H1 (cell line): ENCODE measurements around the gene CAPZA2. TPM values are rescaled to one million over a fixed set of nuclear protein-coding genes. Genes with fewer than 3 reads are reported as not detected.

Source experiments
- CTCF ChIA-PET: fragments of 300-600 bp; sonication (Branson Sonifier 250); formaldehyde crosslinking; loops from one replicate; lab custom pipeline; 2021; ENCODE audit not compliant: partially characterized antibody; lab: Charles Lee
- POLR2A ChIA-PET: fragments of 300-600 bp; sonication (Branson Sonifier 250); formaldehyde crosslinking; loops from one replicate; lab custom pipeline; 2021; ENCODE audit warnings: inconsistent platforms; ENCODE audit not compliant: partially characterized antibody; lab: Charles Lee
- DNase-seq, 2 experiments: peaks; one replicate each; pipeline versions ENCODE4 v3.0.0 to v3.0.0-alpha.2; 2010 to 2022; ENCODE audit warnings: low spot score in 2 of 2, low read depth in 1 of 2, mixed read lengths in 1 of 2
- FAIRE-seq: peaks from 2 replicates; lab custom pipeline; 2011; peaks lifted over from hg19 to GRCh38; lab: Jason Lieb, UNC
- H2AFZ ChIP-seq: 2 replicates; pipeline ENCODE4 v1.8.1; 2012; ENCODE audit warnings: low read length, inconsistent platforms
- H2AK5ac ChIP-seq: 2 replicates; pipeline ENCODE4 v1.6.1; 2013; ENCODE audit warnings: low read depth, low read length
- H2BK120ac ChIP-seq: replicated peaks from 2 replicates; pipeline ENCODE3; 2013; ENCODE audit warnings: low read depth, low read length, inconsistent platforms
- H2BK12ac ChIP-seq: 2 replicates; pipeline ENCODE4 v1.6.1; 2013; ENCODE audit warnings: low read depth, low read length
- H2BK15ac ChIP-seq: 2 replicates; pipeline ENCODE4 v1.6.1; 2013; ENCODE audit warnings: low read length
- H2BK20ac ChIP-seq: 2 replicates; pipeline ENCODE4 v1.6.1; 2013; ENCODE audit warnings: low read length
- H2BK5ac ChIP-seq: 2 replicates; pipeline ENCODE4 v1.6.1; 2013; ENCODE audit warnings: low read depth, low read length
- H3K14ac ChIP-seq: 2 replicates; pipeline ENCODE4 v1.6.1; 2013; ENCODE audit warnings: inconsistent platforms; ENCODE audit not compliant: insufficient read length
- H3K18ac ChIP-seq: 2 replicates; pipeline ENCODE4 v1.6.1; 2013; ENCODE audit warnings: low read length; ENCODE audit errors: extremely low read depth
- H3K23ac ChIP-seq: 2 replicates; pipeline ENCODE4 v1.6.1; 2013; ENCODE audit warnings: inconsistent platforms; ENCODE audit not compliant: insufficient read length
- H3K23me2 ChIP-seq: 2 replicates; pipeline ENCODE4 v1.6.1; 2013; ENCODE audit warnings: low read depth, low read length
- H3K27ac ChIP-seq: 2 replicates; pipeline ENCODE4 v1.6.1; 2011; ENCODE audit warnings: low read depth, low read length, inconsistent platforms
- H3K27me3 ChIP-seq, 4 experiments: replicated peaks in 1 of 4; 1 replicate in 1 of 4; 2 replicates in 3 of 4; pipeline versions ENCODE4 v1.6.1 to v1.8.1; 2011 to 2013; ENCODE audit warnings: low read length in 3 of 4, mild to moderate bottlenecking in 3 of 4, inconsistent platforms in 2 of 4, mixed read lengths in 2 of 4, moderate library complexity in 1 of 4; ENCODE audit not compliant: control insufficient read depth in 3 of 4, insufficient read depth in 3 of 4; ENCODE audit errors: extremely low read depth in 1 of 4
- H3K36me3 ChIP-seq, 4 experiments: 2 replicates each; pipeline versions ENCODE4 v1.6.1 to v1.8.1; 2011 to 2013; ENCODE audit warnings: mild to moderate bottlenecking in 4 of 4, low read length in 3 of 4, moderate library complexity in 2 of 4, control low read depth in 1 of 4, inconsistent platforms in 1 of 4; ENCODE audit not compliant: insufficient read depth in 4 of 4, control insufficient read depth in 2 of 4
- H3K4ac ChIP-seq: replicated peaks from 2 replicates; pipeline ENCODE3; 2013; ENCODE audit warnings: low read length, low read depth, mixed read lengths, inconsistent platforms; ENCODE audit not compliant: insufficient read length
- H3K4me1 ChIP-seq, 4 experiments: replicated peaks in 1 of 4; 1 replicate in 1 of 4; 2 replicates in 3 of 4; pipeline versions ENCODE4 v1.6.1 to v1.8.1; 2011 to 2013; ENCODE audit warnings: low read length in 3 of 4, inconsistent platforms in 2 of 4, mixed read lengths in 1 of 4; ENCODE audit not compliant: insufficient read depth in 4 of 4, control insufficient read depth in 3 of 4
- H3K4me2 ChIP-seq, 2 experiments: 2 replicates each; pipeline versions ENCODE4 v1.6.1 to v1.8.1; 2011 to 2013; ENCODE audit warnings: low read depth in 2 of 2, low read length in 2 of 2, control low read depth in 1 of 2, inconsistent platforms in 1 of 2, mild to moderate bottlenecking in 1 of 2; ENCODE audit not compliant: insufficient read depth in 1 of 2
- H3K4me3 ChIP-seq, 4 experiments: fragments of 200-600, 300-600 bp in 1 of 4; sonication (generic), shearing (Covaris generic), sonication (Bioruptor Twin) in 1 of 4; 2 replicates each; pipeline versions ENCODE4 v1.5.1 to v1.8.1; 2011 to 2016; ENCODE audit warnings: low read length in 4 of 4, low read depth in 3 of 4, control low read depth in 2 of 4, inconsistent platforms in 2 of 4, mild to moderate bottlenecking in 2 of 4, mixed read lengths in 1 of 4, moderate library complexity in 1 of 4; ENCODE audit not compliant: insufficient read depth in 2 of 4; ENCODE audit errors: extremely low read depth in 1 of 4
- H3K56ac ChIP-seq: replicated peaks from 2 replicates; pipeline ENCODE3; 2013; ENCODE audit warnings: low read depth, mild to moderate bottlenecking, mixed read lengths, low read length, inconsistent platforms; ENCODE audit not compliant: insufficient read length
- H3K79me1 ChIP-seq: 2 replicates; pipeline ENCODE4 v1.6.1; 2013; ENCODE audit warnings: low read depth, low read length, control low read depth
- H3K79me2 ChIP-seq, 2 experiments: 2 replicates each; pipeline versions ENCODE4 v1.6.1 to v1.8.1; 2012 to 2013; ENCODE audit warnings: low read length in 2 of 2, mild to moderate bottlenecking in 2 of 2, inconsistent platforms in 1 of 2; ENCODE audit not compliant: insufficient read depth in 2 of 2, control insufficient read depth in 1 of 2
- H3K9ac ChIP-seq, 4 experiments: replicated peaks in 1 of 4; 1 replicate in 1 of 4; 2 replicates in 3 of 4; pipeline versions ENCODE4 v1.6.1 to v1.8.1; 2011 to 2013; ENCODE audit warnings: low read depth in 3 of 4, low read length in 3 of 4, control low read depth in 2 of 4, mild to moderate bottlenecking in 2 of 4, moderate library complexity in 2 of 4, inconsistent platforms in 1 of 4; ENCODE audit errors: extremely low read depth in 1 of 4
- H3K9me3 ChIP-seq, 2 experiments: 2 replicates each; pipeline versions ENCODE4 v1.6.1 to v1.8.1; 2012 to 2013; ENCODE audit warnings: mild to moderate bottlenecking in 2 of 2, moderate library complexity in 2 of 2, control low read depth in 1 of 2, inconsistent platforms in 1 of 2, low read depth in 1 of 2, low read length in 1 of 2, mixed read lengths in 1 of 2; ENCODE audit not compliant: insufficient read depth in 2 of 2
- H4K20me1 ChIP-seq, 2 experiments: replicated peaks in 1 of 2; 2 replicates each; pipeline versions ENCODE3 to v1.8.1; 2011 to 2013; ENCODE audit warnings: inconsistent platforms in 2 of 2, low read length in 2 of 2, mild to moderate bottlenecking in 1 of 2; ENCODE audit not compliant: insufficient read depth in 2 of 2, control insufficient read depth in 1 of 2
- H4K5ac ChIP-seq: 2 replicates; pipeline ENCODE4 v1.6.1; 2013; ENCODE audit warnings: low read length, low read depth, mixed read lengths, inconsistent platforms; ENCODE audit not compliant: insufficient read length
- H4K8ac ChIP-seq: 2 replicates; pipeline ENCODE4 v1.8.0; 2013; ENCODE audit warnings: mild to moderate bottlenecking, moderate library complexity, low read length, inconsistent platforms; ENCODE audit not compliant: insufficient read depth; ENCODE audit errors: extremely low read depth
- H4K91ac ChIP-seq: replicated peaks from 2 replicates; pipeline ENCODE3; 2013; ENCODE audit warnings: low read length, mixed read lengths, inconsistent platforms; ENCODE audit not compliant: insufficient read length
- ASH2L ChIP-seq: fragments of 200-600, 300-600 bp; sonication (generic); IDR thresholded peaks from one replicate; pipeline ENCODE4 v1.7.1; 2017; ENCODE audit warnings: low read length
- CHD1 ChIP-seq: IDR thresholded peaks from 2 replicates; pipeline ENCODE4 v1.6.1; 2012; ENCODE audit warnings: low read depth, low read length, improper control_type of control experiment
- CTBP2 ChIP-seq: IDR thresholded peaks from 2 replicates; pipeline ENCODE4 v1.7.0; 2011; ENCODE audit warnings: borderline replicate concordance, mild to moderate bottlenecking, moderate library complexity, mixed read lengths, low read length; ENCODE audit not compliant: insufficient read depth, insufficient read length
- MAFK ChIP-seq: IDR thresholded peaks from 2 replicates; pipeline ENCODE4 v1.6.1; 2012; ENCODE audit warnings: low read depth, mild to moderate bottlenecking, improper control_type of control experiment, low read length
- POLR2AphosphoS5 ChIP-seq: IDR thresholded peaks from 2 replicates; pipeline ENCODE4 v1.6.1; 2011; ENCODE audit warnings: low read depth, low read length
- RBBP5 ChIP-seq: IDR thresholded peaks from 2 replicates; pipeline ENCODE4 v1.7.1; 2012; ENCODE audit warnings: low read depth, mild to moderate bottlenecking, inconsistent platforms, low read length, moderate library complexity, borderline replicate concordance
- SIX5 ChIP-seq: IDR thresholded peaks from 2 replicates; pipeline ENCODE4 v1.6.1; 2011; ENCODE audit warnings: mild to moderate bottlenecking, low read depth, low read length
- SUZ12 ChIP-seq: fragments of 200-600 bp; sonication (generic); IDR thresholded peaks from 2 replicates; pipeline ENCODE4 v1.6.1; 2012; ENCODE audit warnings: mild to moderate bottlenecking, inconsistent platforms, low read length, moderate library complexity, mixed read lengths
- YY1 ChIP-seq: IDR thresholded peaks from 2 replicates; pipeline ENCODE4 v1.6.1; 2011; ENCODE audit warnings: low read depth, mild to moderate bottlenecking, low read length
- ZNF274 ChIP-seq: IDR thresholded peaks from 2 replicates; pipeline ENCODE4 v1.7.0; 2012; ENCODE audit warnings: low read length, borderline replicate concordance; ENCODE audit errors: extremely low read depth
- WGBS, 2 experiments: shearing (Covaris generic) in 1 of 2; methylation state at CpG; one replicate each; pipeline versions ENCODE4 v1.1.6 to v1.1.7; 2013 to 2015; ENCODE audit warnings: low lambda C conversion rate in 2 of 2, mixed read lengths in 2 of 2, inconsistent platforms in 1 of 2, low coverage in 1 of 2, missing lambda C conversion rate in 1 of 2; ENCODE audit not compliant: insufficient replicate concordance in 2 of 2, insufficient coverage in 1 of 2, insufficient read length in 1 of 2; ENCODE audit errors: extremely low coverage in 1 of 2, missing lambda C conversion rate in 1 of 2; 5-methylcytosine and 5-hydroxymethylcytosine counted together
- polyA plus RNA-seq, 7 experiments: library from polyadenylated mRNA; depleted of rRNA in 3 of 7; stranded (reverse) in 5 of 7; unstranded in 2 of 7; fragments of >200 nt in 5 of 7; fragments of 200-250 nt in 2 of 7; gene quantifications; 1 replicate in 5 of 7; 2 replicates in 1 of 7; 4 replicates in 1 of 7; pipeline versions ENCODE4 v1.2.1 to v1.2.3, GENCODE V29; 2011 to 2013; ENCODE audit warnings: missing spikeins in 2 of 7, mixed read lengths in 2 of 7
- total RNA-seq: library from RNA; stranded (reverse); fragmentation: NEBNext Ultra II Directional; extraction: Animal tissue kit (Norgen Biotek cat#: 25700); gene quantifications from 2 replicates; pipeline ENCODE4 v1.2.1, GENCODE V29; 2021
- TF ChIP-seq, protein P1 (sequence below): IDR thresholded peaks from 2 replicates; pipeline ENCODE4 v1.6.1; 2012; ENCODE audit warnings: inconsistent platforms

The CAPZA2 gene
- total and polyA plus RNA-seq, 2 of the 8 experiments (the other 6 are each of a cell fraction or from before 2014, with no cell fraction given): 33.2 to 145 TPM

- CTCF ChIA-PET: no interaction called here
- Histone ChIP-seq H2BK20ac (no peak overlapping the region), H3K9me3 (no peaks in the 10 kb centered on the region), H3K18ac (0 out of 2 replicates have a peak overlapping the region, but pooled peaks have one; percentile 51), H3K4me2 (peak overlapping the region; percentile 82 to 83), H2BK120ac (no peak overlapping the region), H4K8ac (peak overlapping the region; percentile 83; the same call in 1 of the 2 replicates), H4K20me1 (peaks cover 2 to 4% of the 10 kb centered on the region in 2 experiments), H2AFZ (0 out of 2 replicates have a peak overlapping the region, but pooled peaks have one; percentile 2), H3K23ac (no peak overlapping the region), H2BK15ac (no peak overlapping the region), H3K4me1 (peaks cover 0 to 3% (median 1%) of the 10 kb centered on the region in 4 experiments; a peak in 4 of 7 replicates), H3K4me3 (peak overlapping the region; percentile 71 to 84 (median 80)), H2BK5ac (0 out of 2 replicates have a peak overlapping the region, but pooled peaks have one; percentile 91), H3K14ac (no peak overlapping the region), H3K79me2 (peaks cover 27 to 52% of the 10 kb centered on the region in 2 experiments), H3K23me2 (no peaks in the 10 kb centered on the region), H3K9ac (peak overlapping the region in 3 of 4 experiments; percentile 64 to 94 (median 90); a peak in 6 of 7 replicates), H2AK5ac (no peak overlapping the region), H3K36me3 (no peaks in the 10 kb centered on the region), H3K79me1 (no peaks in the 10 kb centered on the region; the same call in 1 of the 2 replicates), H3K56ac (peak overlapping the region; percentile 62), H3K27ac (peak overlapping the region; percentile 60), H3K4ac (no peak overlapping the region), H2BK12ac (no peak overlapping the region), H4K91ac (peak overlapping the region; percentile 85), H3K27me3 (no peaks in the 10 kb centered on the region), H4K5ac (peak overlapping the region; percentile 6)
- FAIRE-seq (no peak), DNase-seq (peak in 1 of 2 experiments; percentile 51)
- 3% methylated on average over 15 of the region's 33 CpGs; no CpG with 5 or more reads in 1 of the 2 experiments for WGBS, 2 experiments
- POLR2A ChIA-PET: interaction anchor here (0.6 to 1.4 kb wide), 3 partner anchors 11 to 251 kb away, joined by 3 to 4 read pairs (median 3); no protein-coding TSS in a partner anchor
- TF ChIP-seq SUZ12: no peak
- no peak for TF ChIP-seq SIX5
- peak; percentile 4; the same call in 1 of the 2 replicates for TF ChIP-seq POLR2AphosphoS5
- peak; percentile 72 for TF ChIP-seq ASH2L
- TF ChIP-seq RBBP5: 0 out of 2 replicates have a peak, but pooled peaks have one; percentile 10
- no peak for TF ChIP-seq CHD1
- no peak for TF ChIP-seq ZNF274
- TF ChIP-seq MAFK: no peak
- peak; percentile 34; the same call in 1 of the 2 replicates for TF ChIP-seq YY1
- TF ChIP-seq CTBP2: no peak
- TF ChIP-seq, protein P1, sequence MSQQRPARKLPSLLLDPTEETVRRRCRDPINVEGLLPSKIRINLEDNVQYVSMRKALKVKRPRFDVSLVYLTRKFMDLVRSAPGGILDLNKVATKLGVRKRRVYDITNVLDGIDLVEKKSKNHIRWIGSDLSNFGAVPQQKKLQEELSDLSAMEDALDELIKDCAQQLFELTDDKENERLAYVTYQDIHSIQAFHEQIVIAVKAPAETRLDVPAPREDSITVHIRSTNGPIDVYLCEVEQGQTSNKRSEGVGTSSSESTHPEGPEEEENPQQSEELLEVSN: no peak
Observed at GRCh38 chr7:116862951-116863670, 724 bp downstream of the CAPZA2 start.
